K562 (cell line): ENCODE measurements around the gene CLDN14. TPM values are rescaled to one million over a fixed set of nuclear protein-coding genes. Genes with fewer than 3 reads are reported as not detected.

Source experiments
- ATF4 ChIP-seq: fragments of 450-650 bp; formaldehyde crosslinking; IDR thresholded peaks from 2 replicates; pipeline ENCODE4 v1.4.0; 2022; ENCODE audit warnings: mild to moderate bottlenecking, moderate library complexity
- CBFA2T2 ChIP-seq: fragments of 450-650 bp; conservative IDR thresholded peaks from 2 replicates; pipeline ENCODE4 v1.6.1; 2017; ENCODE audit warnings: mild to moderate bottlenecking
- CXXC5 ChIP-seq: fragments of 250-450 bp; sonication (Bioruptor Pico); IDR thresholded peaks from 2 replicates; pipeline ENCODE4 v1.8.0; 2022; ENCODE audit warnings: inconsistent platforms, mild to moderate bottlenecking, moderate library complexity
- ETS2 ChIP-seq: IDR thresholded peaks from 2 replicates; pipeline ENCODE4 v1.6.1; 2016; ENCODE audit warnings: borderline replicate concordance, missing genetic modification characterization, mild to moderate bottlenecking, moderate library complexity, missing compliant biosample characterization; ENCODE audit not compliant: poor library complexity, severe bottlenecking
- ID3 ChIP-seq, 2 experiments: fragments of 250-450 bp in 1 of 2; fragments of 450-650 bp in 1 of 2; sonication (Bioruptor Pico) in 1 of 2; IDR thresholded peaks; 2 replicates each; pipeline versions ENCODE4 v1.6.1 to v1.8.0; 2016 to 2021; ENCODE audit warnings: mild to moderate bottlenecking in 2 of 2, moderate library complexity in 2 of 2, missing compliant biosample characterization in 1 of 2, missing genetic modification characterization in 1 of 2
- KDM1A ChIP-seq, 2 experiments: fragments of 450-650 bp; IDR thresholded peaks; 2 replicates each; pipeline ENCODE4 v1.6.1; 2016; ENCODE audit warnings: mild to moderate bottlenecking in 2 of 2
- LARP7 ChIP-seq: fragments of 450-650 bp; IDR thresholded peaks from 2 replicates; pipeline ENCODE4 v1.6.1; 2016
- MNT ChIP-seq, 2 experiments: fragments of 450-650 bp; conservative IDR thresholded peaks; 2 replicates each; pipeline ENCODE4 v1.6.1; 2017; ENCODE audit warnings: mild to moderate bottlenecking in 2 of 2, moderate library complexity in 2 of 2
- NFIC ChIP-seq: fragments of 450-650 bp; IDR thresholded peaks from 2 replicates; pipeline ENCODE4 v1.6.1; 2017; ENCODE audit warnings: mild to moderate bottlenecking, inconsistent platforms
- PCBP1 ChIP-seq: fragments of 200-400 bp; formaldehyde crosslinking; IDR thresholded peaks from 2 replicates; pipeline ENCODE4 v1.6.1; 2018; ENCODE audit warnings: mild to moderate bottlenecking, low read depth, low read length; ENCODE audit not compliant: poor library complexity, severe bottlenecking
- SMC3 ChIP-seq: conservative IDR thresholded peaks from 2 replicates; pipeline ENCODE4 v1.6.1; 2011; ENCODE audit warnings: low read depth, low read length, improper control_type of control experiment; ENCODE audit not compliant: insufficient read depth
- SPI1 ChIP-seq: IDR thresholded peaks from 2 replicates; pipeline ENCODE4 v1.6.1; 2011; ENCODE audit warnings: low read depth, low read length, control low read depth, borderline replicate concordance
- SREBF1 ChIP-seq: fragments of 150-350 bp; IDR thresholded peaks from 2 replicates; pipeline ENCODE4 v1.6.1; 2014; ENCODE audit warnings: antibody characterized with exemption, low read depth, low read length, borderline replicate concordance
- STAT6 ChIP-seq: sonication (generic); formaldehyde crosslinking; IDR thresholded peaks from 2 replicates; pipeline ENCODE4 v1.8.1; 2023; ENCODE audit warnings: mild to moderate bottlenecking, missing genetic modification reagents
- TFAP4 ChIP-seq: sonication (generic); formaldehyde crosslinking; IDR thresholded peaks from 2 replicates; pipeline ENCODE4 v1.8.0; 2022; ENCODE audit warnings: missing genetic modification reagents, mild to moderate bottlenecking, moderate library complexity, borderline replicate concordance
- ZBTB34 ChIP-seq: fragments of 250-450 bp; sonication (Bioruptor Pico); IDR thresholded peaks from 2 replicates; pipeline ENCODE4 v1.8.0; 2021; ENCODE audit warnings: mild to moderate bottlenecking, moderate library complexity
- ZEB2 ChIP-seq: fragments of 450-650 bp; IDR thresholded peaks from 2 replicates; pipeline ENCODE4 v1.6.1; 2016
- ZKSCAN1 ChIP-seq: fragments of 150-350 bp; IDR thresholded peaks from 2 replicates; pipeline ENCODE4 v1.6.1; 2016; ENCODE audit warnings: low read depth, low read length
- ZNF717 ChIP-seq: fragments of 250-450 bp; sonication (Bioruptor Pico); IDR thresholded peaks from 2 replicates; pipeline ENCODE4 v1.5.0; 2021
- ZNF778 ChIP-seq: fragments of 450-650 bp; formaldehyde crosslinking; IDR thresholded peaks from 2 replicates; pipeline ENCODE4 v1.4.0; 2020; ENCODE audit warnings: mild to moderate bottlenecking, moderate library complexity
- polyA plus RNA-seq, 8 experiments: library from polyadenylated mRNA; depleted of rRNA in 4 of 8; stranded (reverse) in 5 of 8; unstranded in 3 of 8; fragments of >200 nt; fragmentation: Nextera tagmentation in 2 of 8; fragmentation: Illumina TruSeq in 1 of 8; extraction: Ambion mirVana in 2 of 8; extraction: Trizol in 1 of 8; gene quantifications; 2 replicates each; pipeline versions ENCODE4 v1.2.1 to v1.2.3, GENCODE V29; 2011 to 2014; ENCODE audit warnings: inconsistent platforms in 1 of 8, missing spikeins in 1 of 8
- total RNA-seq, 7 experiments: library from RNA; depleted of rRNA in 6 of 7; stranded (reverse); fragments of >200 nt in 6 of 7; fragmentation: Illumina TruSeq in 2 of 7; extraction: Trizol in 2 of 7; gene quantifications; 2 replicates each; pipeline versions ENCODE4 v1.2.1 to v1.2.3, GENCODE V29; 2011 to 2021; ENCODE audit warnings: low replicate concordance in 1 of 7

CLDN14 gene
- total and polyA plus RNA-seq, 9 of the 15 experiments (the other 6 are each of a cell fraction or from before 2014, with no cell fraction given) = not detected

GRCh38 chr21:36437745-36438128, 42.2 kb downstream of the CLDN14 start (continued):
- no peak for TF ChIP-seq ETS2
- TF ChIP-seq SMC3 = no peak
- TF ChIP-seq LARP7 = no peak
- no peak for TF ChIP-seq ZNF778 (CRISPR knock-in tag)
- TF ChIP-seq KDM1A (IDR thresholded peaks at IDR 0.05) = 0 out of 4 replicates have a peak, but pooled peaks of 1 of the 2 experiments have one; percentile 7
- TF ChIP-seq NFIC = peak; percentile 41; the same call in 1 of the 2 replicates
- no peak for TF ChIP-seq ATF4 (CRISPR knock-in tag)
- TF ChIP-seq CXXC5 = peak; percentile 49; the same call in 1 of the 2 replicates
- no peak for TF ChIP-seq SPI1
- no peak for TF ChIP-seq PCBP1
- TF ChIP-seq ZNF717 (CRISPR knock-in tag) = no peak
- TF ChIP-seq ZBTB34 = peak; percentile 84
- TF ChIP-seq ID3 (CRISPR knock-in tag; IDR thresholded peaks at IDR 0.05) = no peak
- 0 out of 2 replicates have a peak, but pooled peaks have one; percentile 54 for TF ChIP-seq ID3 (tag; IDR thresholded peaks at IDR 0.05)
- peak; percentile 70; the same call in 1 of the 2 replicates for TF ChIP-seq ZKSCAN1
- no peak for TF ChIP-seq ZEB2
- TF ChIP-seq STAT6 (CRISPR knock-in tag) = no peak
- TF ChIP-seq MNT (conservative IDR thresholded peaks at IDR 0.05) = no peak
- TF ChIP-seq TFAP4 (CRISPR knock-in tag) = peak; percentile 67
- peak; percentile 74 for TF ChIP-seq CBFA2T2
- TF ChIP-seq SREBF1 = no peak
